Vagina (tissue), 2 donors: Measurements from ENCODE around the gene CIAO2A.

Source experiments
- CTCF ChIP-seq, 3 experiments: fragments of 450-650 bp in 2 of 3; fragments of 200-600 bp in 1 of 3; sonication (generic) in 1 of 3; IDR thresholded peaks; one replicate each; pipeline ENCODE4 v1.5.1; 2017 to 2019; ENCODE audit warnings: antibody characterized with exemption in 3 of 3, mild to moderate bottlenecking in 2 of 3, moderate library complexity in 2 of 3
- POLR2A ChIP-seq, 2 donors: fragments of 450-650 bp; IDR thresholded peaks; one replicate each; pipeline ENCODE4 v1.6.1; 2017; ENCODE audit warnings: antibody characterized with exemption in 2 of 2, mild to moderate bottlenecking in 2 of 2, moderate library complexity in 2 of 2
- POLR2AphosphoS5 ChIP-seq, 2 donors: sonication (generic); formaldehyde crosslinking; IDR thresholded peaks; one replicate each; pipeline ENCODE4 v1.9.0; 2017; ENCODE audit warnings: antibody characterized with exemption in 2 of 2, mild to moderate bottlenecking in 2 of 2, low read depth in 1 of 2; ENCODE audit not compliant: insufficient read depth in 1 of 2

- TF ChIP-seq CTCF (IDR thresholded peaks at IDR 0.05) (peak; percentile 83 to 91 (median 90)), POLR2AphosphoS5 (IDR thresholded peaks at IDR 0.05; ENCODE audit: insufficient read depth in 1 of 2, low read depth in 1 of 2) (peak in 1 of 2 donors; percentile 40), POLR2A (IDR thresholded peaks at IDR 0.05) (no peak)
Measured at GRCh38 chr15:64067564-64068030, 26.0 kb downstream of the CIAO2A start.
